ENCODE results near the gene ADD3. TPM values are rescaled to one million over a fixed set of nuclear protein-coding genes. Genes with fewer than 3 reads are reported as not detected.
A peak's percentile ranks its signal among the peaks of the same experiment; 100 is the strongest.

ADD3 gene
- total RNA-seq, 1 experiment from 2014 or later: 32.4 TPM

GRCh38 chr10:109966961-109967738 is 40.6 kb upstream of the ADD3 start:
- Histone ChIP-seq H3K4me3 (ENCODE audit: low read depth in 2 of 2, low read length in 2 of 2) (no peak overlapping the region), H3K27me3 (ENCODE audit: control insufficient read depth, insufficient read depth, low read length) (peaks cover 3% of the 10 kb centered on the region; the same call in 1 of the 2 replicates), H3K36me3 (ENCODE audit: control insufficient read depth, insufficient read depth, low read length) (no peaks in the 10 kb centered on the region), H3K27ac (ENCODE audit: low read length) (no peak overlapping the region), H3K4me1 (ENCODE audit: control insufficient read depth, insufficient read depth, low read length) (peaks cover 5% of the 10 kb centered on the region; the same call in 1 of the 2 replicates), H3K9me3 (ENCODE audit: control insufficient read depth, insufficient read depth, low read depth, low read length) (no peaks in the 10 kb centered on the region)
- intact Hi-C loops (cut with micrococcal nuclease; ENCODE audit: unreplicated experiment): no loop called here
- in situ Hi-C loops (cut with HindIII; ENCODE audit: low pct_unique_long_range_greater_than_20kb, low sequenced_read_pairs): no loop called here
- POLR2A ChIA-PET: interaction anchor here (0.6 kb wide), 1 partner anchor 14 kb away, joined by 3 read pairs; no protein-coding TSS in a partner anchor
- DNase-seq (ENCODE audit: low read depth, low spot score): no peak
- no peak for TF ChIP-seq SIN3A (IDR thresholded peaks at IDR 0.05; ENCODE audit: borderline replicate concordance, insufficient read depth, low read depth, low read length)
- no peak for TF ChIP-seq POLR2AphosphoS5 (IDR thresholded peaks at IDR 0.05; ENCODE audit: low read depth, low read length)
- TF ChIP-seq TCF7L2 (IDR thresholded peaks at IDR 0.05; ENCODE audit: low read depth, low read length): no peak
- no peak for TF ChIP-seq CTCF (IDR thresholded peaks at IDR 0.05)
- no peak for TF ChIP-seq REST (IDR thresholded peaks at IDR 0.05; ENCODE audit: insufficient read depth in 1 of 2, low read depth in 2 of 2, low read length in 1 of 2)
- CTCF ChIA-PET: no interaction called here
- BruUV-seq (replicated peaks): no TSS peak
- 0 out of 2 replicates have a peak, but pooled peaks have one; percentile 19 for ATAC-seq

- ChIA-PET POLR2A (interaction anchor here (0.6 kb wide), 1 partner anchor 14 kb away, joined by 3 read pairs; no protein-coding TSS in a partner anchor), CTCF (no interaction called here)
- no peaks in the 10 kb centered on the region for H3K36me3 ChIP-seq (ENCODE audit: control insufficient read depth, insufficient read depth, low read length)
- DNase-seq (ENCODE audit: low read depth, low spot score): no peak
- H3K9me3 ChIP-seq (ENCODE audit: control insufficient read depth, insufficient read depth, low read depth, low read length): no peaks in the 10 kb centered on the region
- ATAC-seq: 0 out of 2 replicates have a peak, but pooled peaks have one; percentile 22
- H3K4me3 ChIP-seq (ENCODE audit: low read depth in 2 of 2, low read length in 2 of 2): no peak overlapping the region
- peaks cover 3% of the 10 kb centered on the region; the same call in 1 of the 2 replicates for H3K27me3 ChIP-seq (ENCODE audit: control insufficient read depth, insufficient read depth, low read length)
- TF ChIP-seq POLR2AphosphoS5 (IDR thresholded peaks at IDR 0.05; ENCODE audit: low read depth, low read length) (no peak), SIN3A (IDR thresholded peaks at IDR 0.05; ENCODE audit: borderline replicate concordance, insufficient read depth, low read depth, low read length) (no peak), CTCF (IDR thresholded peaks at IDR 0.05) (no peak), TCF7L2 (IDR thresholded peaks at IDR 0.05; ENCODE audit: low read depth, low read length) (no peak), REST (IDR thresholded peaks at IDR 0.05; ENCODE audit: insufficient read depth in 1 of 2, low read depth in 2 of 2, low read length in 1 of 2) (no peak)
- in situ Hi-C loops (cut with HindIII; ENCODE audit: low pct_unique_long_range_greater_than_20kb, low sequenced_read_pairs): no loop called here
- H3K4me1 ChIP-seq (ENCODE audit: control insufficient read depth, insufficient read depth, low read length): peaks cover 5% of the 10 kb centered on the region; the same call in 1 of the 2 replicates
- no TSS peak for BruUV-seq (replicated peaks)
- intact Hi-C loops (cut with micrococcal nuclease; ENCODE audit: unreplicated experiment): no loop called here
- H3K27ac ChIP-seq (ENCODE audit: low read length): no peak overlapping the region
These were observed 40.1 kb upstream of the ADD3 start for GRCh38 chr10:109967739-109968088.

Data from Panc1 (cell line).